ENCODE results near the gene PTPRG. TPM values are rescaled to one million over a fixed set of nuclear protein-coding genes. Genes with fewer than 3 reads are reported as not detected.

PTPRG gene
- total RNA-seq, 1 experiment from 2014 or later = 0.73 TPM

DNA sequence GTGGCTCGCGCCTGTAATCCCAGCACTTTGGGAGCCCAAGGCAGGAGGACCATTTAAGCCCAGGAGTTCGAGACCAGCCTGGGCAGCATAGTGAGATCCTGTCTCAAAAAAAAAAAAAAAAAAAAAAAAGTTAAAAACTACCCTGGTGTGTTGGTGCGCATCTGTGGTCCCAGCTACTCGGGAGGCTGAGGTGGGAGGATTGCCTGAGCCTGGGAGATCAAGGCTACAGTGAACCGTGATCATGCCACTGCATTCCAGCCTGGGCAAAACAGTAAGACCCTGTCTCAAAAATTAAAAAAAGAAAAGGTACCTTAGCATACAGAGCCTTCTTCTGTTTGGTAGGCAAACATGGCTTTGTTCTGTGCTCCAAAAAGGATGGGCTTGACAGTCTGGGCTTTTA is 57.5 kb downstream of the PTPRG start:
- H3K4me1 ChIP-seq (ENCODE audit: insufficient read depth, low read length) = no peaks in the 10 kb centered on the region
- intact Hi-C loops (cut with micrococcal nuclease) = no loop called here
- H3K27me3 ChIP-seq (ENCODE audit: low read length) = no peaks in the 10 kb centered on the region; the same call in 1 of the 2 replicates
- H3K79me2 ChIP-seq (ENCODE audit: low read length) = no peaks in the 10 kb centered on the region
- ATAC-seq = no peak
- POLR2A ChIA-PET (ENCODE audit: unreplicated experiment) = no interaction called here
- H3K4me3 ChIP-seq (ENCODE audit: low read length) = no peak overlapping the region
- no peak for DNase-seq
- no peaks in the 10 kb centered on the region for H4K20me1 ChIP-seq (ENCODE audit: low read length)
- H3K36me3 ChIP-seq (ENCODE audit: low read depth, low read length) = no peaks in the 10 kb centered on the region
- no TSS peak for BruUV-seq (replicated peaks)
- no peaks in the 10 kb centered on the region for H3K9me3 ChIP-seq (ENCODE audit: low read length)
- H3K9me2 ChIP-seq (replicated peaks; ENCODE audit: low read length) = no peaks in the 10 kb centered on the region
- CTCF ChIA-PET = no interaction called here
- no peak overlapping the region for H3K9ac ChIP-seq (ENCODE audit: low read length)
- H3K4me2 ChIP-seq (ENCODE audit: low read length) = no peak overlapping the region
- no peak for TF ChIP-seq EZH2 (IDR thresholded peaks at IDR 0.05; ENCODE audit: low read length, unreplicated experiment)
- TF ChIP-seq, protein P1, sequence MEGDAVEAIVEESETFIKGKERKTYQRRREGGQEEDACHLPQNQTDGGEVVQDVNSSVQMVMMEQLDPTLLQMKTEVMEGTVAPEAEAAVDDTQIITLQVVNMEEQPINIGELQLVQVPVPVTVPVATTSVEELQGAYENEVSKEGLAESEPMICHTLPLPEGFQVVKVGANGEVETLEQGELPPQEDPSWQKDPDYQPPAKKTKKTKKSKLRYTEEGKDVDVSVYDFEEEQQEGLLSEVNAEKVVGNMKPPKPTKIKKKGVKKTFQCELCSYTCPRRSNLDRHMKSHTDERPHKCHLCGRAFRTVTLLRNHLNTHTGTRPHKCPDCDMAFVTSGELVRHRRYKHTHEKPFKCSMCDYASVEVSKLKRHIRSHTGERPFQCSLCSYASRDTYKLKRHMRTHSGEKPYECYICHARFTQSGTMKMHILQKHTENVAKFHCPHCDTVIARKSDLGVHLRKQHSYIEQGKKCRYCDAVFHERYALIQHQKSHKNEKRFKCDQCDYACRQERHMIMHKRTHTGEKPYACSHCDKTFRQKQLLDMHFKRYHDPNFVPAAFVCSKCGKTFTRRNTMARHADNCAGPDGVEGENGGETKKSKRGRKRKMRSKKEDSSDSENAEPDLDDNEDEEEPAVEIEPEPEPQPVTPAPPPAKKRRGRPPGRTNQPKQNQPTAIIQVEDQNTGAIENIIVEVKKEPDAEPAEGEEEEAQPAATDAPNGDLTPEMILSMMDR (conservative IDR thresholded peaks at IDR 0.05; ENCODE audit: low read depth, low read length) = no peak
- TF ChIP-seq EZH2phosphoT487 (IDR thresholded peaks at IDR 0.05; ENCODE audit: borderline replicate concordance, low read length) = no peak
- no peak overlapping the region for H2AFZ ChIP-seq (ENCODE audit: low read length)
- H3K27ac ChIP-seq (ENCODE audit: low read length) = no peak overlapping the region
- H3F3A ChIP-seq (ENCODE audit: low read length, unreplicated experiment) = no peaks in the 10 kb centered on the region

DNA sequence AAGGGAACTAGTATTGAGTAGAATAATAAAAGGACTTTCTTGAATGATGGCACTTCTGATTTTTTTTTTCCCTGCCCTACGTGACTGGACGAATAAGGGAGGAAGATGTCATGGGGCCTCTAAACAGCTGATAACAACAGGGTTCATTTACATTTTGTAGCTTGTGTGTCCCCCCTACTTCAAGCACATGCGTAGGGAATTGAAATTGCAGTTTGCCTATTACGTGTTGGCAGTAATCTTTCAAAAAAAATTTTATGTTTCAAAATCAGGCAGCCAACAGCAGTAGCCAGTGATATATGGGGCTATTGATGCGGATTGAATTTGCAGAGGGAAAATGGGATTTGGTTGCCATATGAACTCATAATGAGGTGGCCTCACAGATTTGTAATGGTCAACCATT is 58.7 kb downstream of the PTPRG start:
- Histone ChIP-seq H3F3A (ENCODE audit: low read length, unreplicated experiment) (no peaks in the 10 kb centered on the region), H3K9me3 (ENCODE audit: low read length) (no peaks in the 10 kb centered on the region), H3K27ac (ENCODE audit: low read length) (no peak overlapping the region), H3K9me2 (replicated peaks; ENCODE audit: low read length) (no peaks in the 10 kb centered on the region), H3K4me1 (ENCODE audit: insufficient read depth, low read length) (no peaks in the 10 kb centered on the region), H3K36me3 (ENCODE audit: low read depth, low read length) (no peaks in the 10 kb centered on the region), H4K20me1 (ENCODE audit: low read length) (no peaks in the 10 kb centered on the region), H3K79me2 (ENCODE audit: low read length) (no peaks in the 10 kb centered on the region), H2AFZ (ENCODE audit: low read length) (no peak overlapping the region), H3K4me3 (ENCODE audit: low read length) (no peak overlapping the region), H3K9ac (ENCODE audit: low read length) (no peak overlapping the region), H3K4me2 (ENCODE audit: low read length) (no peak overlapping the region), H3K27me3 (ENCODE audit: low read length) (no peaks in the 10 kb centered on the region; the same call in 1 of the 2 replicates)
- no TSS peak for BruUV-seq (replicated peaks)
- ChIA-PET POLR2A (ENCODE audit: unreplicated experiment) (no interaction called here), CTCF (no interaction called here)
- DNase-seq (no peak), ATAC-seq (no peak)
- intact Hi-C loops (cut with micrococcal nuclease) = no loop called here
- TF ChIP-seq EZH2phosphoT487 (IDR thresholded peaks at IDR 0.05; ENCODE audit: borderline replicate concordance, low read length) = no peak
- TF ChIP-seq EZH2 (IDR thresholded peaks at IDR 0.05; ENCODE audit: low read length, unreplicated experiment) = no peak
- TF ChIP-seq, protein P1 (conservative IDR thresholded peaks at IDR 0.05; ENCODE audit: low read depth, low read length) = no peak

DNA sequence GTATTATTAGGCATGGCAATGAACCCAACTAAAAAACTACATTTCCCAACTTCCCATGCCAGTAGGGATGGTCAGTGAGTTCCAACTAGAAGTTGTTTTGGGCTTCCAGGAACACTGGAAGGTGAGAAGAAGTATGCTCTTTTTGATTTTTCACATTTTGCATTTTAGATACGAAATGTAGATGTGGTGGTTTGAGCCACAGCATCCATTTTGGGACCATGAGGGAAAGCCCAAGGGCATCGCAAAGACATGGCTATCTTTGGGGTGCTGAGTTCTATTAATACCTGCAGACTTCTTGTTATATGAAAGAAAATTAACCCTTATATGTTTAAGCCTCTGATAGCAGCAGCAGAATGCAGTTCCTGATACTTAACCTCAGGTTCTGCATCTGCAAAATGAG is 62.9 kb downstream of the PTPRG start:
- H3F3A ChIP-seq (ENCODE audit: low read length, unreplicated experiment) = no peaks in the 10 kb centered on the region
- intact Hi-C loops (cut with micrococcal nuclease) = no loop called here
- no peak overlapping the region for H3K9ac ChIP-seq (ENCODE audit: low read length)
- H3K9me3 ChIP-seq (ENCODE audit: low read length) = no peaks in the 10 kb centered on the region
- ChIA-PET POLR2A (ENCODE audit: unreplicated experiment) (no interaction called here), CTCF (no interaction called here)
- H3K4me1 ChIP-seq (ENCODE audit: insufficient read depth, low read length) = no peaks in the 10 kb centered on the region
- H4K20me1 ChIP-seq (ENCODE audit: low read length) = no peaks in the 10 kb centered on the region
- no peaks in the 10 kb centered on the region for H3K79me2 ChIP-seq (ENCODE audit: low read length)
- H3K27ac ChIP-seq (ENCODE audit: low read length) = no peak overlapping the region
- no TSS peak for BruUV-seq (replicated peaks)
- no peak overlapping the region for H3K4me2 ChIP-seq (ENCODE audit: low read length)
- H3K36me3 ChIP-seq (ENCODE audit: low read depth, low read length) = no peaks in the 10 kb centered on the region
- ATAC-seq (no peak), DNase-seq (no peak)
- no peak for TF ChIP-seq EZH2 (IDR thresholded peaks at IDR 0.05; ENCODE audit: low read length, unreplicated experiment)
- TF ChIP-seq, protein P1 (conservative IDR thresholded peaks at IDR 0.05; ENCODE audit: low read depth, low read length) = no peak
- no peak for TF ChIP-seq EZH2phosphoT487 (IDR thresholded peaks at IDR 0.05; ENCODE audit: borderline replicate concordance, low read length)
- no peaks in the 10 kb centered on the region; the same call in 1 of the 2 replicates for H3K27me3 ChIP-seq (ENCODE audit: low read length)
- no peak overlapping the region for H2AFZ ChIP-seq (ENCODE audit: low read length)
- no peak overlapping the region for H3K4me3 ChIP-seq (ENCODE audit: low read length)
- no peaks in the 10 kb centered on the region for H3K9me2 ChIP-seq (replicated peaks; ENCODE audit: low read length)

Data from PC-3 (cell line).